Cardiac septum (tissue), 1 donor: ENCODE measurements around the gene ZC3H7B. TPM values are rescaled to one million over a fixed set of nuclear protein-coding genes. Genes with fewer than 3 reads are reported as not detected.

Source experiments
- DNase-seq: peaks from one replicate; pipeline ENCODE4 v3.0.0-alpha.2; 2020; ENCODE audit warnings: low spot score
- intact Hi-C: fragments of 100-400 bp; cut with DNase I; formaldehyde crosslinking; loops from one replicate; pipeline ENCODE4 v1.14.0; 2022
- total RNA-seq: library from RNA; stranded (reverse); fragmentation: NEBNext Ultra II Directional; extraction: Animal tissue kit (Norgen Biotek cat#: 25700); gene quantifications from one replicate; pipeline ENCODE4 v1.2.1, GENCODE V29; 2021
- donor health status: DM: no; HTN: no; CAD: no.

Gene ZC3H7B
- total RNA-seq, 1 donor from 2014 or later, result 37.2 TPM

- no peak for DNase-seq
Measured at GRCh38 chr22:41320416-41321240, 19.3 kb downstream of the ZC3H7B start.

GRCh38 chr22:41324821-41325528 is 23.6 kb downstream of the ZC3H7B start:
- no peak for DNase-seq
- intact Hi-C loops, result no loop called here

More at GRCh38 chr22:41320416-41321240, 19.3 kb downstream of the ZC3H7B start:
- intact Hi-C loops, result no loop called here

- DNase-seq, result no peak
- intact Hi-C loops, result no loop called here
Measured at GRCh38 chr22:41327124-41327523, 25.8 kb downstream of the ZC3H7B start.

GRCh38 chr22:41330169-41330568 is 28.8 kb downstream of the ZC3H7B start:
- intact Hi-C loops, result no loop called here
- no peak for DNase-seq

DNA sequence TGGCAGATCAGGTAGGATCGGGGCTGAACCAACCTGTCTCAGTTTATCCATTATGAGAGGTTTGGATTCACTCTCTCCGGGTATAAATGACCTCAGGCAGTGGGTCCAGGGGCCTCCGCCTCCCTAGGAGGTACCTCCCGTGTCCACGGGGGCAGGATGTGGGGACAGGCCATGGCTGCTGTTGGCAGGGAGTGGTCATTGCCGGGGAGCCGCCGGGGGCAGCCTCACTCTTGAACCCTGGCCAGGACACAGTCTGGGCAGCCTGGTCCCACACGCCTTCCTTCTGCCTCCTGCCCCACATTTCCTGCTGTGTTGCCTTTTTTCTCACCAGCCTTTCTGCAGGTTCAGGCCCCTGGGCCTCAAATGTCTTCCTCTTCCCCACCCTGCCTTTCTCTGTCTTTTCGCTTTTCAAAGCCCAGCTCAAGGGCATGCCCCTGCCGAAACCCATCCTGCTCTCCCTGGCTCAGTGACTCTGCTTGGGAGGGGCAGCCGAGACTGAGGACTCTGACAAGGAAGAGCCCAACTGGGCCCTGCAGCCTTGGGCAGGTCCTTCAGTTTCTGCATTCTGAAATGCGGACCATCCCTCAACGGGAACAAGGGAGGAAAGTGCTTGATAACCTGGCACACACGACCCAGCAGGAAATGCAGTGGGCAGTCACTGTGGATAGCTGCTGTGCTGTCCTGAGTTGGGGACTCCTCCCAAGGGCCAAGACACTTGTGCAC is 31.1 kb downstream of the ZC3H7B start:
- no peak for DNase-seq
- intact Hi-C loops, result no loop called here

DNA sequence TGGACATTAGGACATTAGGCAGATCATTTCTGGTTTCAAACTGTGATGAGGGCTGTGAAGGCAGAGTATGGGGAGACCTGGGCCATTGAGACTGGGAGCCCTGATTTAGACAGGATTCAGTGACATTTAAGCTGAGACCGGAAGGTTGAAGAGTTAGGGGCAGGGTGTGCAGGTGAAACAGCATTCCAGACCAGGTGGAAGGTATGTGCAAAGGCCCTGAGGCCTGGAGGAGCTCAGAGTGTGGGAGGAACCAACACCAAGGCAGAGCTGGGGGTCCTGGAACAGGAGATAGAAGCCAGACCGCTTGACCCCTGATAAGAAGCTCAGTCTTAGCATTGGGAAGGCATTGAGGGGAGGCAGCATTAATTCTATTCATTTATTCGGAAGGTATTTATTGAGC is 32.5 kb downstream of the ZC3H7B start:
- DNase-seq, result no peak
- intact Hi-C loops, result no loop called here

DNA sequence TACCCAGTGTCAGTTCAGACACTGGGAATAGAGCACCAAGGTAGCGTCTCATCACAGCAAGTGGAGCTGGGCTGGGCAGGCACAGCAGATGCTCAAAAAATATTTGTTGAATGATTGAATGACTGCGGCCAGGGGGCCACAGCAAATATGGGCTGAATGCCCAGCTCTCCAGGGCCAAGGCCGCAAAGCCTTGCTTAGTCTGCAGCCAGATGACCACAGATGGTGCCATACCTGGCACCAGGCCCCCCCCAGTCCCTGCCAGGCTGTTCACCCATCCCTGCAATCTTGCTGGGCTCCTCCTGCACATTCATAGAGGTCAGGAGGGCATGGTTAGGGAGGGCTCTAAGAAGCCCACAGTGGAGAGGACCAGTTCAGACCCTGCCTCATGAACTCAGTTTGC is 32.9 kb downstream of the ZC3H7B start:
- intact Hi-C loops, result no loop called here
- no peak for DNase-seq

GRCh38 chr22:41334951-41335635 is 33.8 kb downstream of the ZC3H7B start:
- intact Hi-C loops, result no loop called here
- DNase-seq, result no peak

DNA sequence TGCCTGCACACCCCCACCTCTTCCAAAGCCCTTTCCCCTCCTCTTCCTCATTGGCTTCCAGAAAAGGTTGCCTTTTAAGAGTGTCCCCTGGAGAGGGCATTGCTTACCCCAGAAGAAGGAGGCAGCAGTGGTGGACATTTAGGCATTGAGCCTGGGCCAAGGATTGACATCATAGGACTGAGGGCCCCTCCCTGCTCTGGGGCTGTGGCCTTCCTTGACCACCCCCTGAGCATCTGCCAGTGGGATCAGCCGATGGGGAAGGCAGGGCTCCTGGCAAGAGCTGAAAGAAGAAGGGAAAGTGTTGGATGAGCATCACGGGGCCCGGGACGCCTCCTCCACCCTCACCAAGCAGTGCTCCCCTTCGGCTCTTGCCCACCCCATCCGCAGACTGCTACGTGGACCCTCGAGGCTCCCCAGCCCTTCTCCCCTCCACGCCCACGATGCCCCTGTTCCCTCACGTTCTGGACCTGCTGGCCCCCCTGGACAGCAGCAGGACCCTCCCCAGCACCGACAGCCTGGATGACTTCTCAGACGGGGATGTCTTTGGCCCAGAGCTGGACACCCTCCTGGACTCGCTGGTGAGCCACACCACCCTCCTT is 37.4 kb downstream of the ZC3H7B start:
- intact Hi-C loops, result no loop called here
- no peak for DNase-seq

DNA sequence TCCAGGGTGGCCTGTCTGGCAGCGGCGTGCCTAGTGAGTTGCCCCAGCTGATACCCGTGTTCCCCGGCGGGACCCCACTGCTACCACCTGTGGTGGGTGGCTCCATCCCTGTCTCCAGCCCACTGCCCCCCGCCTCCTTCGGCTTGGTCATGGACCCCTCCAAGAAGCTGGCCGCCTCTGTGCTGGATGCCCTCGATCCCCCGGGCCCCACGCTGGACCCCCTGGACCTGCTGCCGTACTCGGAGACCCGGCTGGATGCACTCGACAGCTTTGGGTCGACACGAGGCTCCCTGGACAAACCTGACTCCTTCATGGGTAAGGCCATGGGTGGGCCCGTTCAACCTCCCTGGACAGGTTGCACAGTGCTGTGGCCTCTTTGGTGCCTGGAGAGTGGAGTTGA is 38.5 kb downstream of the ZC3H7B start:
- intact Hi-C loops, result no loop called here
- no peak for DNase-seq

GRCh38 chr22:41340357-41340756 is 39.0 kb downstream of the ZC3H7B start:
- DNase-seq, result no peak
- intact Hi-C loops, result no loop called here

DNA sequence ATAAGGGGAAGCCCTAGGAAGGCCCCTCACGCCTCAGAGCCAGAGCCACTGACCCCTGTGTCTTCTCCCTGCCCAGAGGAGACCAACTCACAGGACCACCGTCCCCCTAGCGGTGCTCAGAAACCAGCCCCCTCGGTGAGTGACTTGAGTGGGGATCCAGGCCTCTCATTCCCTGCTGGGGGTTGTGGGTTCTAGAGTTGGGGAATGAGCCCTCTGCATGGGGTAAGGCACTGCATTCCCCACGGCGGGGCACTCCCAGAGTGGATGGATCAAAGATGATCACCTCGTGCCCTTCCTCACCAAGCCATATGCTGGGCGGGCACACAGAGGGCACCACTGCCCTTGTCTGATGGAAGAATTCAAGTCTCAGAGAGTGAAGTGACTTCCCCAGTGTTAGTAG is 39.7 kb downstream of the ZC3H7B start:
- intact Hi-C loops, result no loop called here
- no peak for DNase-seq

DNA sequence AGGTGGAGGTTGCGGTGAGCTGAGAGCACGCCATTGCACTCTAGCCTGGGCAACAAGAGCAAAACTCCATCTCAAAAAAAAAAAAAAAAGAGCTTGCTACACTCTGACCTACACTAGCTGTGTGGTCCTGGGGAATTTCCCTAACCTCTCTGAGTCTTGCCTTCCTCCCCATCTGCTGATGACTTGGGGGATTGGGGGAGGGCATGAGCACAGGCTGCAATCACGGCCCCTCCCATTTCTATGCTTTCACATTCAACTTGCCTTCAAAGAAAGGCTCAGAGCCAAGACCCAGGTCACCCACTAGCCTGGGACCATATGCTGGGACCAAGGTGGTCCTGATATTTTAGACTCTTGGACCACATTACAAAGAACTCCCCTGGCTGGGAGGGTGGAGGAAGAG is 40.7 kb downstream of the ZC3H7B start:
- intact Hi-C loops, result no loop called here
- DNase-seq, result no peak

DNA sequence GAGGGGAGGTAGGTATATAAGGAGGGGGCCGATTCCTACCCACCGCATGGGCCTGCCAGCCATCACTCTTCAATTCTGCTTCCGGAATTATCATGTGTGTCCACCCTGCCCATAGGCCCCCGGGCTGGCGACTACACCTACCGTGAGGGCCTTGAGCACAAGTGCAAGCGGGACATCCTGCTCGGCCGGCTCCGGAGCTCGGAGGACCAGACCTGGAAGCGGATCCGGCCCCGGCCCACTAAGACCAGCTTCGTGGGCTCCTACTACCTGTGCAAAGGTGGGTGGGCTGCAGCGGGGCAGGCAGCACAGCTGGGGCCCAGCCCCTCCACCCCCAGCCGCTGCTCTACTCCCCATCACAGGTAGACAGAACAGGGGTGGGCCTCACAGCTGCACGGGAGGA is 42.0 kb downstream of the ZC3H7B start:
- intact Hi-C loops, result no loop called here
- DNase-seq, result no peak

DNA sequence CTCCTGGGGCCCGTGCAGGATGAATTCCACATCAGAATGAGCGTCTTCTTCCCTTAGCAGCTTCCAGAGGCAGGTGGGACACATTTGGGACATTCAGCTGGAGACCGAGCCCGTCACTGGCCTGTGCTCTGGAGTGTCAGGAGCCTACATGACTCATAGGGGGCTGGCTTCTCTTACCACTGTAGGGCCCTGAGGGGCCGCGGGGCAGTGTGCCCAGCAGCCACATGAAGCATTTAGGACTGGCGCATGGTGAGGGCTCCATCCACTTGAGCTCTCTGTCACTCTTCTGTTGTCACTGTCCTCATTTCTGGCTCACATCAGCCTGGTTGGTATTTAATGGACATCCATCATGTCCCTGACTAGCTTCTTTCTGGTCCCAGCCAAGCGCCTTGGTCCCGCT is 42.4 kb downstream of the ZC3H7B start:
- DNase-seq, result no peak

GRCh38 chr22:41344189-41344788 is 43.0 kb downstream of the ZC3H7B start:
- intact Hi-C loops, result no loop called here
- no peak for DNase-seq

More for the DNA sequence above, 42.4 kb downstream of the ZC3H7B start:
- intact Hi-C loops, result no loop called here

DNA sequence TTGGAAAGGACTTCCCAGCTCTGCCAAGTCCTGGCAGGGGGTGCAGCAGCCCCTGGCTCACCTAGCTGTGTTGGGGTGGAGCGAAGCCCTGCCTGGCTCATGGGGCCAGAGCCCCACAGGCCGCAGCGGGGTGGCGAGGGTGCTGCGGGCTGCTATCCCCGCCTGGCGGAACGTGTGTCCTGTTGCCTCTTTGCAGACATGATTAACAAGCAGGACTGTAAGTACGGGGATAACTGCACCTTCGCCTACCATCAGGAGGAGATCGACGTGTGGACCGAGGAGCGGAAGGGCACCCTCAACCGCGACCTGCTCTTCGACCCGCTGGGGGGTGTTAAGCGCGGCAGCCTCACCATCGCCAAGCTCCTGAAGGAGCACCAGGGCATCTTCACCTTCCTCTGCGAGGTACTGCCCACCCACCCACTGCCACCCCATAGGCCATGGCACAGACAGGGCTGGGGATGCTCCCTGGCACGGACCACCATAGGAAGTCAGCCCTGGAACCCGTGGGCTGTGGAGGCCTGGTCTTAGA is 44.5 kb downstream of the ZC3H7B start:
- no peak for DNase-seq
- intact Hi-C loops, result no loop called here

DNA sequence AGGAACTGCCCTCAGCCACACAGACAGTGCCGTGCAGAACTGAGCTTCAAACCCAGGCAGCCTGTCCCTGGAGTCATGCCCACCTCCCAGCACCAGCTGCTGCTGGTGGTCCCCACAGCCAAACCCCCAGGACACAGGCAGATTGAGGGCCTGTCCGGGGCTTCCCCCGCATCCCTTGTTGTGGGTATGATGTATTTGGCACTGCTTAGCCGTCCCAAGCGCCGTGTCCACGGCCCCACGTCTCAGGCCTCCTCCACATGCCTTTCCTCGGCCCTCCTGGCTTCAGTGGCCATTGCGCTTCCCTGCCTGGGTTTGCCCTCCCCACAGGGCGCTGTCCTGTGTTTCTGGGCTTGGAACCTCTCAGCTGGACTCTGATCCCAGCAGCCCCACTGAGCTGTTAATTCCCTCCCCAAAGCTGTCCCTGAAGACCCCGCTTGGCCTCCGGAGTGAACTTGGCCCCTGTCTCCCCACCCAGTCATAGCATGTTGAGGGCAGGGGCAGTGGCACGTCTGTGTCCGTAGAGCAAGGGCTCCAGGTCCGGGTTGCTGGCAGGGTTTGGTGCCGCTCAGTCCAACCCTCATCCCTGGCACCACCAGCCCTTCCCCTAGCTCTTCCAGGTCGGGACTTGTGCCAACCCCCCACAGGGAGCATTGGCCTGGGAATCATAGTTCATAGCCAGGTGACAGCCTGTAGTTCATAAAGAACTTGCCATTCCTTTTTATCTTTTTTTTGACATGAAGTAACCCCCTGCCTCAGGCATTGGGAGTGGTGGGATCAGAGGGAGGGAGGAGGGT is 45.9 kb downstream of the ZC3H7B start:
- intact Hi-C loops, result no loop called here
- no peak for DNase-seq
